ENCODE measurements around the gene DENND10. TPM values are rescaled to one million over a fixed set of nuclear protein-coding genes. Genes with fewer than 3 reads are reported as not detected.

DENND10 gene
- total RNA-seq = 45.3 and 53.7 TPM in 2 replicates

GRCh38 chr10:119103903-119104653, at the start of gene DENND10:
TSS of gene DENND10 (plus strand) at chr10:119104113. CDS start at chr10:119104143, 30 bp downstream.

GRCh38 chr10:119080521-119081259, 23.2 kb upstream of the DENND10 start, which contains the start of gene EIF3A:
TSS of gene EIF3A (minus strand) at chr10:119080817. CDS start at chr10:119080676, 141 bp downstream.

GRCh38 chr10:119165171-119166117, 61.5 kb downstream of the DENND10 start, which contains the start of gene SFXN4:
TSS of gene SFXN4 (minus strand) at chr10:119165714. CDS start at chr10:119165647, 67 bp downstream.

GRCh38 chr10:119178372-119179119, 74.6 kb downstream of the DENND10 start, which contains the start of gene PRDX3:
TSS of gene PRDX3 (minus strand) at chr10:119178812. CDS start at chr10:119178790, 22 bp downstream.

Other genes starting within 250 kb of the DENND10 start
- 0.18 and 0.85 TPM in 2 replicates for gene NANOS1, start 74.4 kb upstream of the DENND10 start, total RNA-seq
- gene EIF3A, start 23.3 kb upstream of the DENND10 start, total RNA-seq = 101 and 103 TPM in 2 replicates
- 11.6 and 14.7 TPM in 2 replicates for gene SFXN4, start 61.6 kb downstream of the DENND10 start, total RNA-seq
- 125 and 170 TPM in 2 replicates for gene PRDX3, start 74.7 kb downstream of the DENND10 start, total RNA-seq
- 43.9 and 48.8 TPM in 2 replicates for gene GRK5, start 103.5 kb downstream of the DENND10 start, total RNA-seq